Peyer's patch (tissue), 4 donors: ENCODE results near the gene NR2F2.

ENCODE experiments used
- POLR2A ChIP-seq, 2 donors: fragments of 450-650 bp; IDR thresholded peaks; one replicate each; pipeline ENCODE4 v1.5.1; 2017; ENCODE audit warnings: antibody characterized with exemption in 2 of 2, mild to moderate bottlenecking in 2 of 2, moderate library complexity in 2 of 2
- TF ChIP-seq, protein P1 (sequence below), 6 experiments: fragments of 450-650 bp in 4 of 6; fragments of 200-600 bp in 2 of 6; sonication (generic) in 1 of 6; IDR thresholded peaks; one replicate each; pipeline ENCODE4 v1.5.1; 2017 to 2019; ENCODE audit warnings: antibody characterized with exemption in 6 of 6, mild to moderate bottlenecking in 3 of 6, moderate library complexity in 1 of 6

DNA sequence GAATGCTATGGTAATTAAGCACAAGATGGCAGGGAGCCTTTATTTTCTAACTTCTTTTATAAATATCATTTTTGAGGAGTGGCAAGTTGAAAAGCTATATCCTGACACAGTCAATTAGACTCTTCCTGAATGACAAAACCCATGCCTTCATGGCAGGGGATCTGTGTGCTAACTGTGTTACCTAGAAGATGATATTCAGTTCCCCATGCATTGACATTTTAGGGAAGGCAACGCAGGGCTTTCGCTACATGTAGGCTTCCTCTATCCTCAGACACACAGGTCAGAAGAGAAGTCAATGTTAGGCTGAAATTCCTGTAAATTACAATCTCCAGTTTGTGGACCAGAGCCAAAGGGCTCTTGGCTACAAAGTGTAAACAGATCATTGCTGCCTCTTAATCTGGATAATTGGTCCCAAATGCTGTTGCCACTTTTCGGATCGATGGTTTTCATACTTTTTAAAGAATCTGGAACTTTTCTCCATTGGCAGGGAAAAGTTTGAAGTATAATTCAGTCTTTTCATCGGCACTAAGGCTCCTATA is 22.6 kb upstream of the NR2F2 start:
- TF ChIP-seq, protein P1, sequence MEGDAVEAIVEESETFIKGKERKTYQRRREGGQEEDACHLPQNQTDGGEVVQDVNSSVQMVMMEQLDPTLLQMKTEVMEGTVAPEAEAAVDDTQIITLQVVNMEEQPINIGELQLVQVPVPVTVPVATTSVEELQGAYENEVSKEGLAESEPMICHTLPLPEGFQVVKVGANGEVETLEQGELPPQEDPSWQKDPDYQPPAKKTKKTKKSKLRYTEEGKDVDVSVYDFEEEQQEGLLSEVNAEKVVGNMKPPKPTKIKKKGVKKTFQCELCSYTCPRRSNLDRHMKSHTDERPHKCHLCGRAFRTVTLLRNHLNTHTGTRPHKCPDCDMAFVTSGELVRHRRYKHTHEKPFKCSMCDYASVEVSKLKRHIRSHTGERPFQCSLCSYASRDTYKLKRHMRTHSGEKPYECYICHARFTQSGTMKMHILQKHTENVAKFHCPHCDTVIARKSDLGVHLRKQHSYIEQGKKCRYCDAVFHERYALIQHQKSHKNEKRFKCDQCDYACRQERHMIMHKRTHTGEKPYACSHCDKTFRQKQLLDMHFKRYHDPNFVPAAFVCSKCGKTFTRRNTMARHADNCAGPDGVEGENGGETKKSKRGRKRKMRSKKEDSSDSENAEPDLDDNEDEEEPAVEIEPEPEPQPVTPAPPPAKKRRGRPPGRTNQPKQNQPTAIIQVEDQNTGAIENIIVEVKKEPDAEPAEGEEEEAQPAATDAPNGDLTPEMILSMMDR (IDR thresholded peaks at IDR 0.05): no peak
- TF ChIP-seq POLR2A (IDR thresholded peaks at IDR 0.05): no peak
